HEK293 (cell line): ENCODE data around the gene FAM240B.

Experiments
- CTCF ChIP-seq: fragments of 450-650 bp; formaldehyde crosslinking; IDR thresholded peaks from 2 replicates; pipeline ENCODE4 v1.5.1; 2016; ENCODE audit warnings: missing biosample characterization, missing genetic modification characterization
- HOXC10 ChIP-seq: sonication (generic); formaldehyde crosslinking; IDR thresholded peaks from 2 replicates; pipeline ENCODE4 v1.8.1; 2023; ENCODE audit warnings: mild to moderate bottlenecking, missing genetic modification reagents
- ZBTB8A ChIP-seq: fragments of 450-650 bp; formaldehyde crosslinking; IDR thresholded peaks from 2 replicates; pipeline ENCODE4 v1.5.1; 2016; ENCODE audit warnings: missing biosample characterization, missing genetic modification characterization
- ZNF24 ChIP-seq: fragments of 450-650 bp; formaldehyde crosslinking; IDR thresholded peaks from 2 replicates; pipeline ENCODE4 v1.5.1; 2016; ENCODE audit warnings: missing biosample characterization, missing genetic modification characterization
- ZNF394 ChIP-seq: fragments of 450-650 bp; formaldehyde crosslinking; IDR thresholded peaks from 2 replicates; pipeline ENCODE4 v1.5.1; 2016; ENCODE audit warnings: missing biosample characterization, missing genetic modification characterization, mild to moderate bottlenecking, moderate library complexity, borderline replicate concordance

GRCh38 chr9:38682713-38683112, 37.2 kb downstream of the FAM240B start:
- TF ChIP-seq ZBTB8A (tag by site-specific recombination) (no peak), CTCF (no peak), ZNF24 (tag by site-specific recombination) (no peak), HOXC10 (CRISPR knock-in tag) (no peak), ZNF394 (tag by site-specific recombination) (no peak)
